CD4-positive, alpha-beta T cell (primary cell): ENCODE data around the gene PGS1. TPM values are rescaled to one million over a fixed set of nuclear protein-coding genes. Genes with fewer than 3 reads are reported as not detected.

ENCODE experiments used
- ATAC-seq: fragments of 200-7000 bp; cut with Tn5 transposase; one replicate; pipeline ENCODE4 v1.10.0; 2022; ENCODE audit warnings: mild to moderate bottlenecking; ENCODE audit not compliant: poor library complexity
- CTCF ChIA-PET: fragments of 350-600 bp; sonication (Branson Sonifier 250); formaldehyde crosslinking; loops from one replicate; lab custom pipeline; 2021; ENCODE audit warnings: antibody characterized with exemption, inconsistent platforms; lab: Charles Lee
- POLR2A ChIA-PET: fragments of 350-600 bp; sonication (Branson Sonifier 250); formaldehyde crosslinking; loops from one replicate; lab custom pipeline; 2021; ENCODE audit warnings: antibody characterized with exemption, inconsistent platforms; lab: Charles Lee
- DNase-seq, 14 experiments: peaks; one replicate each; pipeline ENCODE4 v3.0.0-alpha.2; 2013 to 2020; ENCODE audit warnings: mixed read lengths in 2 of 14
- H3K27ac ChIP-seq, 2 donors: one replicate each; pipeline versions ENCODE4 v1.5.1 to v1.7.0; 2013; ENCODE audit warnings: low read length in 2 of 2, low read depth in 1 of 2, mild to moderate bottlenecking in 1 of 2
- H3K27me3 ChIP-seq, 2 experiments: 1 replicate in 1 of 2; 2 replicates in 1 of 2; pipeline versions ENCODE4 v1.6.1 to v1.7.0; 2013; ENCODE audit warnings: low read length in 2 of 2, control low read depth in 1 of 2, mild to moderate bottlenecking in 1 of 2, moderate library complexity in 1 of 2; ENCODE audit not compliant: insufficient read depth in 2 of 2, control insufficient read depth in 1 of 2
- H3K36me3 ChIP-seq: one replicate; pipeline ENCODE4 v1.6.1; 2013; ENCODE audit warnings: low read length, control low read depth; ENCODE audit not compliant: insufficient read depth
- H3K4me1 ChIP-seq: one replicate; pipeline ENCODE4 v1.6.1; 2013; ENCODE audit warnings: low read length, control low read depth; ENCODE audit not compliant: insufficient read depth
- H3K4me3 ChIP-seq: one replicate; pipeline ENCODE4 v1.5.1; 2013; ENCODE audit warnings: mild to moderate bottlenecking, low read length, moderate library complexity
- H3K9me3 ChIP-seq, 2 experiments: 1 replicate in 1 of 2; 2 replicates in 1 of 2; pipeline versions ENCODE4 v1.6.1 to v1.7.0; 2013; ENCODE audit warnings: low read length in 2 of 2, mild to moderate bottlenecking in 2 of 2, control low read depth in 1 of 2, moderate library complexity in 1 of 2; ENCODE audit not compliant: control insufficient read depth in 1 of 2, insufficient read depth in 1 of 2
- H3K27ac Mint-ChIP-seq: one replicate; pipeline ENCODE4 v1.8.0; 2020; ENCODE audit warnings: mixed read lengths
- H3K27me3 Mint-ChIP-seq: one replicate; pipeline ENCODE4 v1.8.0; 2021; ENCODE audit warnings: mixed read lengths
- H3K36me3 Mint-ChIP-seq: one replicate; pipeline ENCODE4 v1.8.0; 2021; ENCODE audit warnings: low read depth, mixed read lengths
- H3K4me1 Mint-ChIP-seq: one replicate; pipeline ENCODE4 v1.8.0; 2021; ENCODE audit warnings: low read depth, mixed read lengths
- H3K4me3 Mint-ChIP-seq: one replicate; pipeline ENCODE4 v1.8.0; 2020; ENCODE audit warnings: mild to moderate bottlenecking, mixed read lengths
- H3K9me3 Mint-ChIP-seq: one replicate; pipeline ENCODE4 v1.8.0; 2020; ENCODE audit warnings: mixed read lengths
- CTCF ChIP-seq: fragments of 200-600 bp; IDR thresholded peaks from one replicate; pipeline ENCODE4 v1.8.0; 2022; ENCODE audit warnings: antibody characterized with exemption, mild to moderate bottlenecking
- intact Hi-C, 2 experiments: fragments of 100-400 bp; cut with DNase I in 1 of 2; cut with micrococcal nuclease in 1 of 2; formaldehyde crosslinking; loops; one replicate each; pipeline versions ENCODE4 v1.15.1 to v1.9.0; 2023 to 2025; cut with DNase I, micrococcal nuclease
- total RNA-seq, 174 experiments: library from RNA in 2 of 174; stranded (reverse) in 2 of 174; gene quantifications; one replicate each; pipeline ENCODE4 v1.2.3 and lab custom pipeline; 2021 to 2026

The PGS1 gene
- total RNA-seq, 2 experiments from 2014 or later: 40.9 to 45.3 TPM

DNA sequence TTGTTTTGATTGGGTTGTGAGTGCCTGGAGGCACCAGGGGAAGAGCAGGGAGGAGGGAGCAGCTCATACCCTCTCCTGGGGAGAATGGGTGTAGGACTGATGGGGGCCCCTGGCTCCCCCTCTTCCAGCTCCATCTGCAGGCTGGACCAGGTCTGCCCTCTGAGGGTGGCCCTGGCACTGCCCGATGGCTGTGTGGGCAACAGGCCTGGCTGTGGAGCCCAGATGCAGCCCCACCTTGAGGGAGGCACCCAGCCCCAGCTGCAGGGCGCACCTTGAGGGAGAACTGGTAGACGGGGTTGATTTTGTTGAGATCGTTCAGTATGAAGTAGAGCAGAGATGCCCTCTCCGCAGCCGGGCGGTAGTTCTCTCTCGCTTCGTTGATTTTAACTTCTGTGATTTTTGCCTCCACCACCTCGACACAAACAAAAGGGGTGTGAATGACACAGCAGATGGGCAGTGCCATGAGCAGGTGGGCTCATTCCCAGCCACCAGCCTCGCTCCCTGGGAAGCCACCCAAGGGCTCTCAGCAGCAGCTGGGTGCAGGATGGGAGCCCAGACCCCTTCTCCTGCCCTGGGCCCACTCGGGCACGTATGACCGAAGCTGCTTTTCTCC lies 71.6 kb downstream of the PGS1 start:
- ATAC-seq (no peak), DNase-seq (no peak)
- no peak for TF ChIP-seq CTCF
- Histone ChIP-seq H3K4me1 (no peaks in the 10 kb centered on the region), H3K27ac (no peak overlapping the region), H3K4me3 (no peak overlapping the region), H3K27me3 (no peaks in the 10 kb centered on the region), H3K9me3 (no peaks in the 10 kb centered on the region), H3K36me3 (no peaks in the 10 kb centered on the region)
- Mint-ChIP-seq H3K27me3 (no peaks in the 10 kb centered on the region), H3K4me1 (no peaks in the 10 kb centered on the region), H3K27ac (no peak overlapping the region), H3K4me3 (no peak overlapping the region), H3K36me3 (no peaks in the 10 kb centered on the region), H3K9me3 (no peaks in the 10 kb centered on the region)
- ChIA-PET POLR2A (no interaction called here), CTCF (no interaction called here)
- intact Hi-C loops: no loop called here

DNA sequence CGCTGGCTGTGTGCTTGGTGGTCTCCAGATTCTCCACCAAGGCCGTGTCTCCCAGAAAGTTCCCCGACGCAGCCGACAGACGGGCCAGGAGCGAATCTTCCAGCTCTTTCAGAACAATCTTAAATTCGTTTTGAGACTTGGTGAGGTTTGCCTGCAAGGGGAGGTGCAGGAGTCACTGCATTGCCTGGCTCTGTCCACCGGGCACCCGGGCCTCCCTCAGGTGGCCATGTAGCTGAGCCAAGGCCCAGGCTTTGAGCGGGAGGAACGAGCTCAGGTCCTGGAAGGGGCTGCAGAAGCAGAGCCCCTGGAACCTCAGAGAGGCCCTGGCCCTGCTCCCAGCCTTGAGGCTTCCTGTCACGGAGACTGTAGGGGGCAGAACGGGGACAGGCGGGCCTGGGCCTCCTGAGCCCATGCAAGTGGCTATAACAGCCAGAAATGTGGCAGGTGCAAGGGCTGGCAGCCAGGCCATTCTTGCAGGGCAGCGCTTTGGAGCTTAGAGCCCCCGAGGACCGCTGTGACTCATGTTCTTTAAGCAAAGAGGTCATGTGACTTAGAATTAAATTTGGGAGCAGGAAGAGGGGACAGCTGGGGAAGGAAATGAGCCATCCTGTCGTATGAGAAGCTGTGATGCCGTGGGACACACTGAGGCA lies 72.4 kb downstream of the PGS1 start:
- no peak for TF ChIP-seq CTCF
- H3K36me3 Mint-ChIP-seq: no peaks in the 10 kb centered on the region
- H3K27ac ChIP-seq: no peak overlapping the region
- POLR2A ChIA-PET: no interaction called here
- H3K4me3 ChIP-seq: no peak overlapping the region
- intact Hi-C loops: no loop called here
- no peak overlapping the region for H3K4me3 Mint-ChIP-seq
- DNase-seq: no peak
- H3K9me3 Mint-ChIP-seq: no peaks in the 10 kb centered on the region
- H3K36me3 ChIP-seq: no peaks in the 10 kb centered on the region
- ATAC-seq: no peak
- CTCF ChIA-PET: no interaction called here
- no peaks in the 10 kb centered on the region for H3K27me3 Mint-ChIP-seq
- H3K27me3 ChIP-seq: no peaks in the 10 kb centered on the region
- H3K4me1 Mint-ChIP-seq: no peaks in the 10 kb centered on the region
- H3K4me1 ChIP-seq: no peaks in the 10 kb centered on the region
- H3K9me3 ChIP-seq: no peaks in the 10 kb centered on the region
- H3K27ac Mint-ChIP-seq: no peak overlapping the region

- H3K9me3 Mint-ChIP-seq: no peaks in the 10 kb centered on the region
- no peak for DNase-seq
- Histone ChIP-seq H3K4me3 (no peak overlapping the region), H3K36me3 (no peaks in the 10 kb centered on the region), H3K4me1 (no peaks in the 10 kb centered on the region), H3K9me3 (no peaks in the 10 kb centered on the region), H3K27me3 (no peaks in the 10 kb centered on the region), H3K27ac (no peak overlapping the region)
- no peak for ATAC-seq
- intact Hi-C loops: no loop called here
- CTCF ChIA-PET: no interaction called here
- H3K4me3 Mint-ChIP-seq: no peak overlapping the region
- POLR2A ChIA-PET: no interaction called here
- H3K27me3 Mint-ChIP-seq: no peaks in the 10 kb centered on the region
- H3K4me1 Mint-ChIP-seq: no peaks in the 10 kb centered on the region
- no peaks in the 10 kb centered on the region for H3K36me3 Mint-ChIP-seq
- no peak overlapping the region for H3K27ac Mint-ChIP-seq
- TF ChIP-seq CTCF: no peak
Measured at GRCh38 chr17:78451753-78452152, 73.3 kb downstream of the PGS1 start.
